Measurements from ENCODE around the gene S100A5. TPM values are rescaled to one million over a fixed set of nuclear protein-coding genes. Genes with fewer than 3 reads are reported as not detected.
A peak's percentile ranks its signal among the peaks of the same experiment; 100 is the strongest.

S100A5 gene
- total RNA-seq, 1 donor from 2014 or later, result not detected

DNA sequence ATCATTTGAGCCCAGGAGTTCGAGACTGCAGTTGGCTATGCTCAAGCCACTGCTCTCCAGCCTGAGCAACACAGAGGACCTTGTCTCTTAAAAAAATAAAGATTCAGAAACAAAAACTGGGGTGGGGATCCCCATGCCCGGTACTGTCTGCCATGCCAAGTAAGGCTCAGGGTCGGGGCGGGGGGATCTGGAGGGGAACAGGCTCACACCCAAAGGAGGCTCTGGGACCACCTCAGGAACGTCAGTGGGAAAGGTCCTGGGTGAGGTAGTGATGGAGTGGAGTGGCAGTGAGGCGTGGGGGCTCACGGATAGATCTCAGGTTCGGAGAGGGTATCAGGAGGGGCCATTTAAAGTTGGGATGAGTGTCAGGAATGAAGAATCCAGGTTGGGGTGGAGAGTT is 5.6 kb upstream of the S100A5 start:
- TF ChIP-seq, protein P1, sequence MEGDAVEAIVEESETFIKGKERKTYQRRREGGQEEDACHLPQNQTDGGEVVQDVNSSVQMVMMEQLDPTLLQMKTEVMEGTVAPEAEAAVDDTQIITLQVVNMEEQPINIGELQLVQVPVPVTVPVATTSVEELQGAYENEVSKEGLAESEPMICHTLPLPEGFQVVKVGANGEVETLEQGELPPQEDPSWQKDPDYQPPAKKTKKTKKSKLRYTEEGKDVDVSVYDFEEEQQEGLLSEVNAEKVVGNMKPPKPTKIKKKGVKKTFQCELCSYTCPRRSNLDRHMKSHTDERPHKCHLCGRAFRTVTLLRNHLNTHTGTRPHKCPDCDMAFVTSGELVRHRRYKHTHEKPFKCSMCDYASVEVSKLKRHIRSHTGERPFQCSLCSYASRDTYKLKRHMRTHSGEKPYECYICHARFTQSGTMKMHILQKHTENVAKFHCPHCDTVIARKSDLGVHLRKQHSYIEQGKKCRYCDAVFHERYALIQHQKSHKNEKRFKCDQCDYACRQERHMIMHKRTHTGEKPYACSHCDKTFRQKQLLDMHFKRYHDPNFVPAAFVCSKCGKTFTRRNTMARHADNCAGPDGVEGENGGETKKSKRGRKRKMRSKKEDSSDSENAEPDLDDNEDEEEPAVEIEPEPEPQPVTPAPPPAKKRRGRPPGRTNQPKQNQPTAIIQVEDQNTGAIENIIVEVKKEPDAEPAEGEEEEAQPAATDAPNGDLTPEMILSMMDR (IDR thresholded peaks at IDR 0.05; ENCODE audit: unreplicated experiment), result no peak
- Mint-ChIP-seq H3K36me3 (ENCODE audit: insufficient read depth) (no peaks in the 10 kb centered on the region), H3K27ac (no peak overlapping the region), H3K4me3 (ENCODE audit: low read depth) (no peak overlapping the region), H3K27me3 (peaks cover 11% of the 10 kb centered on the region), H3K9me3 (ENCODE audit: low read depth) (no peaks in the 10 kb centered on the region), H3K4me1 (ENCODE audit: low read depth) (peaks cover 27% of the 10 kb centered on the region)
- DNase-seq (ENCODE audit: low spot score, unreplicated experiment), result no peak

DNA sequence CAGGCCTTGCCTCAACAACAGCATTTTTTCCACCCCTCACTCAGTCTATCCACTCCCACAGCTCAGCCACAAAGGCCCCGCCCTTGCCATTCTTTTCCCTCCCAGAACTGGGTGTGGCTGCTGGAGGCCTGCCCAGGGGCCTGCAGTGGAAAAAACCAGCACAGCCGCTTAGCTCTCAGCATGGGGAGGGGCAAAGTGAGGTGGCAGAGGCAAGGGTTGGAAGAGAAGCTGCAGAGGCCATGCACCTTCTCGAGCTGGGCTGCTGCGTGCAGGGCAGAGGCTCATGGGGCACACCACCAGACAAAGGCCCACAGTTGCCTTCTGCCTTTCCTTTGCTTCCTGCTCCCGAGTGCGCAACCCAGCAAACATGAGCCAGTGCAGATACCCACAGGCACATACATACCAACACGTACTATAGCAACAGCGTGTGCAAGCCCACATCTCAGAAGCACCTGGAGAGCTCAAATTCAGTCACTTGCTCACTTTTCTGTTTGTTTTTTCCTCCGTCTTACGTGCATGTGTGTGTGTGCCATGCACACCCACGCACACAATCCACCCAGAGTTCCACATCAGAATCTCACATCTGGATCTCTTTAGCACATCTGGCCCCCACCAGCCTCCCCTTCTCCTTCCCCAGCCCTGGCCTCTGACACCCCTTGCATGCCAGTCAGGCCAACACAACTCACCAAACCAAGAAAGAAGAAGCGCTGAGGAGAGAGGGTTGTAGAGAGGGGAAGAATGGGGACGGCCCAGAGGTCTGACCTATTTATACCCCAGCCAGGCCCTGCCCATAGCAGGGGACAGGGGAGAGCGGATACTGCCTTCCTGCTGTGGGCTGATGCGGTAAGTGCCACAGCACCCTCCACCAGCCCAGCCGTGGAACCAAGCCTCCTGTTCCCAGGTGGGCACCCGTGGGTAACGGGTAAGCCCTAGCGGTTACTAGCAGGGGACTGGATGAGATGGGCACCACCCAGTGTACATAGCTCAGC is 4.6 kb upstream of the S100A5 start, which contains the start of gene S100A4:
Gene S100A4 (minus strand): TSS at position 740 of the 989 bp plus-strand sequence. CDS start 1,012 bp downstream, outside the sequence.
- Mint-ChIP-seq H3K4me3 (ENCODE audit: low read depth) (peak within 1 kb of the TSS; percentile 65), H3K27ac (peak within 1 kb of the TSS; percentile 94), H3K9me3 (ENCODE audit: low read depth) (no peaks in the 10 kb centered on the region), H3K36me3 (ENCODE audit: insufficient read depth) (no peaks in the 10 kb centered on the region), H3K4me1 (ENCODE audit: low read depth) (peaks cover 26% of the 10 kb centered on the region), H3K27me3 (peaks cover 6% of the 10 kb centered on the region)
- TF ChIP-seq, protein P1 (IDR thresholded peaks at IDR 0.05; ENCODE audit: unreplicated experiment), result no peak
- DNase-seq (ENCODE audit: low spot score, unreplicated experiment), result peak; percentile 72

DNA sequence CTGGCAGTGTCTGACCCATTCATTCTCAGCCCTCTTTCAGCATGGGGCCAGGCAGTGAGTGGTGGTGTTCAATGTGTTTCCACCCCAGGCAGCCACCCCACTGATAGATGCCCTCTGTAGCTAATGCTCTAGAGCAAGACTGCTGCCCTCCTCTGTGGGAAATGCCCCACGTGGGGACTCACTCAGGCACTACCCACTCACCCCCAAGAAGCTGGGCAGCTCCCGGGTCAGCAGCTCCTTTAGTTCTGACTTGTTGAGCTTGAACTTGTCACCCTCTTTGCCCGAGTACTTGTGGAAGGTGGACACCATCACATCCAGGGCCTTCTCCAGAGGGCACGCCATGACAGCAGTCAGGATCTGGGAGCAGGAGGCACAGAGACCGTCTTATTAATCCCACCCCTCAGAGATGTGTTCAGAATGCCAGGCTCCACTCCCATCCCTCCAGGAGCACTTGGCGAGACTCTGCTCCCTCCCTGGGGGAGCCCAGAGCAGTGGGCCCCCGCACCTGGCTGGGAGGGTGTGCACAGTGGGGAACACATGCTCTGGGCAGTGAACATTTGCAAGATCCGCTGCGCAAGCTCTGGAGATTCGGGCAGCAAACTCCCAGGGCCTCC is 3.8 kb upstream of the S100A5 start:
- H3K27ac Mint-ChIP-seq, result peak overlapping the region; percentile 94
- H3K36me3 Mint-ChIP-seq (ENCODE audit: insufficient read depth), result no peaks in the 10 kb centered on the region
- DNase-seq (ENCODE audit: low spot score, unreplicated experiment), result no peak
- peaks cover 24% of the 10 kb centered on the region for H3K4me1 Mint-ChIP-seq (ENCODE audit: low read depth)
- H3K4me3 Mint-ChIP-seq (ENCODE audit: low read depth), result peak overlapping the region; percentile 65
- no peaks in the 10 kb centered on the region for H3K9me3 Mint-ChIP-seq (ENCODE audit: low read depth)
- H3K27me3 Mint-ChIP-seq, result peaks cover 3% of the 10 kb centered on the region
- TF ChIP-seq, protein P1 (IDR thresholded peaks at IDR 0.05; ENCODE audit: unreplicated experiment), result no peak

DNA sequence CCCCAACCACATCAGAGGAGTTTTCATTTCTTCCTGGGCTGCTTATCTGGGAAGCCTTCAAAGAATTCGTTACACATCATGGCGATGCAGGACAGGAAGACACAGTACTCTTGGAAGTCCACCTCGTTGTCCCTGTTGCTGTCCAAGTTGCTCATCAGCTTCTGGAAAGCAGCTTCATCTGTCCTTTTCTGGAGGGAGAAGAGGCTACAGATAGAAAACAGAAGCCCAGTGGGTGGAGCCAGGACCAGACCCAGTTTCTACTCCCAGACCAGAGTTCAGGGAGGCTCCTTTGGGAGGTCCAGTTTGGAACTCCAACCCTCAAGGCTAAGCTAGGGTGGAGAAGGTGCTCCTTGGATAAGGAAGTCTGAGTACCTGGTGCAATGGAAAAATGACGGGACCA is 3.0 kb upstream of the S100A5 start:
- Mint-ChIP-seq H3K27ac (no peak overlapping the region), H3K4me3 (ENCODE audit: low read depth) (no peak overlapping the region), H3K36me3 (ENCODE audit: insufficient read depth) (no peaks in the 10 kb centered on the region), H3K27me3 (no peaks in the 10 kb centered on the region), H3K4me1 (ENCODE audit: low read depth) (peaks cover 22% of the 10 kb centered on the region), H3K9me3 (ENCODE audit: low read depth) (no peaks in the 10 kb centered on the region)
- no peak for DNase-seq (ENCODE audit: low spot score, unreplicated experiment)
- TF ChIP-seq, protein P1 (IDR thresholded peaks at IDR 0.05; ENCODE audit: unreplicated experiment), result no peak

DNA sequence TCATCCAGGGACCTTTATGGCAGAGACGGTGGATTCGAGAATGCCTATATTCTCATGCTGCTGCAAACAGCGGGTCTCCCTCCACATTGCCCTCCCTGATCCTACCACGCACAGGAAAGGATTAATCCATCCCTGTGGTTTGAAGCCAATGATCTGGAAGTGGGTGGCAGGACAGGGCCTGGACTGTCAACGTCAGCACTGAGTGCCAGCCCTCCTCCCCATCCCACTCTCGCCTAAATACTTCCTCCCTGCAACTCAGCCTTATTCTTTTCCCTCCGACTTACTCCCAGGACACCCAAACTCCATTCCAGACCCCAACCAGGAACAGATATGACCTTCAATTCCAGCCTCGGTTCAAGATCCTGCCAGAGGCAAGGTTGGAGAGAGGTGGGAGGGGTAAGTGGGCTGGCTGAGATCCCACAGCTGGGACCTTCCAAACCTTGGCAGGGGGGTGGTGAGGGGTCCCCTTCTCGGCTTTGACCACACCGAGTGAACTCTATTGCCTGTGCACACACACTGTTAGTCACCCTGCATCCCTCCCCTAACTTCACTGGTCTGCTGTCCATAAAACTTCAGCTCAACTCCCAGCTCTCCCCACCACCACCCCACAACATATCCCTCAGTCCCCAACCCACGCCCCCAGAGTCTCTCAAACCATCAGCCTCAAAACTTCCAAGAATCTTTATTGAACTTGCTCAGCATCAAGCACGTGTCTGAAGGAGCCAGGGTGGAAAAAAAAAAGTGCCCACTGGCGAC is 2.4 kb upstream of the S100A5 start:
- H3K4me3 Mint-ChIP-seq (ENCODE audit: low read depth), result no peak overlapping the region
- no peaks in the 10 kb centered on the region for H3K9me3 Mint-ChIP-seq (ENCODE audit: low read depth)
- no peaks in the 10 kb centered on the region for H3K27me3 Mint-ChIP-seq
- no peak overlapping the region for H3K27ac Mint-ChIP-seq
- peaks cover 26% of the 10 kb centered on the region for H3K4me1 Mint-ChIP-seq (ENCODE audit: low read depth)
- H3K36me3 Mint-ChIP-seq (ENCODE audit: insufficient read depth), result no peaks in the 10 kb centered on the region
- TF ChIP-seq, protein P1 (IDR thresholded peaks at IDR 0.05; ENCODE audit: unreplicated experiment), result no peak
- DNase-seq (ENCODE audit: low spot score, unreplicated experiment), result no peak

Data from progenitor cell of endocrine pancreas (in vitro differentiated cells).